NCI-H2227 (cell line): ENCODE measurements around the gene MDFIC.

Source experiments
- DNase-seq: peaks from one replicate; lab custom pipeline; 2025; ENCODE audit not compliant: unreplicated experiment; lab: John Stamatoyannopoulos, UW

The MDFIC gene

DNA sequence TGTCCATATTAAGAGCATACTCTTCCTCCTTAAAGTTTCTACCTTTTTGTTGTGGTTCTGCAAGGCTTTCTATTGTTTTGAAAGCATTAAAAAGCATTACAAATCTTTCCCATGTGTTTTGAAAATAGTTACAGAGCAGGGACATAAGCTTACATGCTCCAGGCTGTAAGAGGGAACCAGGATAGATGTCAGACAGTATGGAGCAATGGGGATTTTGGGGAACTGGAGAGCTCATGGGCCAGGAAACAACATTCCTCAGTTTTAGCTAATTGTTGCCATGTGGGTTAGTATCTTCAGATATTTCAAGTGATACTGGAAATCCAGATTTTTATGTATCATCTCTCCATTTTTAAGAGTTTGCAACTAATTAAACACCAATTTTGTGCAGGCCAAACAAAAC, 3.5 kb downstream of the MDFIC start:
- DNase-seq = no peak

DNA sequence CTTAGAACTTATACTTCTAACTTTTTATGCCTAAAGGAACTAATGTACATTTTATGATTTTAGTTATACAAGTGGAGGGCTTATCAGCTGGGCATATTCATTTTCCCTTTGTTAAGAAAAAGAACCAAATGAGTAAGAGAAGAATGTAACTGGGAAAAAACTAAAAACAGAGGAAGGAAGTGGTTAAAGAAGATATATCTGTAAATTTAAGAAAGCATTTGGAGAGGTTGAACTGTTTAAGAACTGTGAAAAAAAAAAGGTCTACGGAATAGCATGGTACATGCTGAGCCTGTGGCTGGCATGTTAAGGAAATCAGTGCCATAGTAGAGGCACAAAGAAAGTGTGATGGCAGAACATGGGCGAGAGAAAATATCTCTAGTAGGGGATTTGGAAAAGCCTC, 6.2 kb downstream of the MDFIC start:
- no peak for DNase-seq

DNA sequence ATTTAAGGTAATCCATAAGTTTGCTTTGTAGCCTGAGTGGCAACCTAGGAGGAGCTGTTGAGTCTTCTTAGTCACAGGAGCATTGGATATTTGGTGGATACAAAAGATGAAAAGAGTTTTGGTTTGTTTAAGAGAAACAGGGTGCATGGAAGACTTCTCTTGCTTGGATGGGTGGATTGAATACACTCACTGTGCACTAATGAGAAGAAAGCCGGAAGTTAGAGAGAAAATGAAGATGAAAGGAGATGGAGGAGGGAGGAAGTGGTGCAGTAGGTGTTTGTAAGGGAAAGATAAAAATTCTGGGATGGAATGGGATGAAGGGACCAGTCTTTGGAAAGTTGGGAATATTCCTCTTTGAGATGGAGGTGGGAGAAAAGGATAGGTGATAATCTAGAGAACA, 7.7 kb downstream of the MDFIC start:
- DNase-seq = no peak

DNA sequence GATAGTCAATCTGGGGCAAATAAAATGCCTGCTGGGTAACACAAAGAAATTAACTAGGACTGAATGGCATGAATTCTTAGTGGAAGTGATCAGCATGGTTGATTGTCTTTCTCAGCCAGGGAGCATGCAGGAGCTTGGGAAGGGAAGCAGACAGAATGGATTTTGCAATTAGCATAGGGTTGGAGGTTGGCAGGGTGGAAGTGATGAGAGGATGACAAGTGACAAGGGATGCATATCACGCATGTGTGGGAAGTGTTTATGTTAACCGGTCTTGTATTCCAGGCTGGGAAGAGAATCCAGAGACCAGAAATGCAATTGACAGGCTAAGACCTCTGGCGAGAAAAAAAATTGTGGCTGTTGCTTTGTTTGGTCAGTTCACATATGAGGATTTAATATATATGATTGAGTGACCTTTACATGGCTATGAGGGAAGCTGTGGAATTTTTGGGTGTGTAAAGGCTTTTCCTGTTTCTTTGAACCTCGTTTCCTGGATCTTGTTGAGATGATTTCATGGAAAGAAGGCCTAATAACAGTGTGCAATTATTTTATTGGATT, 8.3 kb downstream of the MDFIC start:
- DNase-seq = no peak

DNA sequence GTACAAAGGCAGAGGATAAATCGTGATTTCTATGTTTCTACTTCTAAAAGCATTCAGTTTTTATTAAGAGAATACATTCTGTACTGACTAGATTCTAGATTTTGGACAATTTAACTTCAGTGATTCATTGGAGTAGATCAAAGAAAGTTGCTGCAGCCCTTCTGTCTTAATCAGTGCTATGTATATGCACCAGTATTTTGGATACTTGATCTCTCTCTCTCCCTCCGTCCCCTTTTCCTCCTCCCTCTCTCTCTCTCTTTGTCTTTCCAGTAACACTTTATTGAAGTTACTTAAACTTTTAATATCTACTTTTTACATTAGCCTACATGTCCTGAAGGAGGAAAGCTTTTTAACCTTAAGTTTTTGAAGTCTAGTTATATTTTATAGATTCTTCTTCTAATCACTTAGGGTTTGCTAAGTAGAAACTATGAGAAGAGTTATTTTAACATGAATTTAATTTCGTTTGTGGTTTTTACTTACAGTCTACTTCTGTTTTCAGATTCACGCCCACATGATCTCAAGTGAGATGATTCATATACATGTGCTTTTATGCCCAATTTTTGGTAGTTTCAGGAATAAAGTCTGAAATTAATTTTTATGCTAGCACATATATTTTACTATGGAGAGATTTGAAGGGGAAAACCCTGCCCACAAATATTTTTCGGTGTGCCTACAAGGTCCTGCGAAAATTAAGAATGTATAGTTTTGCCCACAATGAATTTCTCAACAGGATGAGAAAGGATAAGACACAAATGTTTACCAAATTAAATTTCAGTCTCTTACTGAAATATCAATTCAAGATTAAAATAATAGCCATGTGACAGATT, 9.1 kb downstream of the MDFIC start:
- no peak for DNase-seq

DNA sequence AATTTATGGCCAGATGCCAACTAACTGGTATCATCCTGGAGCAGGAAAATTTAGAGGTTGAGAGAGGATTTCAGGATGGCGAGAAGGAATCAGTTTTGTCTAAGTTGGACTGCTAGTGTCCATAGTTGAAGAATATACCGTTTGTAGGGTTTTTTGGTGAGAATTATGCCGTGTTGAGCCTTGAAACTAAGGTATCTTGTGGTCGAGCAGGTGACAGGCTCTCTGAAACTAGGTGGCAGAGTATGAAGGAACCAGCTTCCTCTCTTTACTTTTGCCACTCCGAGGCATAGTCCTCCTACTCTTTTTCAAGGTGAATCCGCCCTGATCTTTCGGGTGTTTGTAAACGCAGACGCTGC, 9.7 kb downstream of the MDFIC start:
- no peak for DNase-seq

DNA sequence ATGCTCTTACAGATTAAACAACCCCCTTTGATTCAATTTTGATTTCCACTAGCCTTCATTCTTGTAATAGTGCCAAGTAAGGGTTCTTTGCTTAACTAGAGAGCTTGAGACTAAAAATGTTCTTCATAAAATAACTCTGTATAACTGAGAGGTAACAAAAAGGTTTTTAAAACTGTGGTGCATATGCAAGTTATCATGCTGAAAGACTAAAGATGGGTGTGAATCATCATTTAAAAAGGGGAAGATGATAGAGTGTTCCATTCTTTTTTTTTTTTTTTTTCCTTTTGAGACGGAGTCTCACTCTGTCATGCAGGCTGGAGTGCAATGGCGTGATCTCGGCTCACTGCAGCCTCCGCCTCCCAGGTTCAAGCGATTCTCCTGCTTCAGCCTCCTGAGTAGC, 11.1 kb downstream of the MDFIC start:
- DNase-seq = no peak

DNA sequence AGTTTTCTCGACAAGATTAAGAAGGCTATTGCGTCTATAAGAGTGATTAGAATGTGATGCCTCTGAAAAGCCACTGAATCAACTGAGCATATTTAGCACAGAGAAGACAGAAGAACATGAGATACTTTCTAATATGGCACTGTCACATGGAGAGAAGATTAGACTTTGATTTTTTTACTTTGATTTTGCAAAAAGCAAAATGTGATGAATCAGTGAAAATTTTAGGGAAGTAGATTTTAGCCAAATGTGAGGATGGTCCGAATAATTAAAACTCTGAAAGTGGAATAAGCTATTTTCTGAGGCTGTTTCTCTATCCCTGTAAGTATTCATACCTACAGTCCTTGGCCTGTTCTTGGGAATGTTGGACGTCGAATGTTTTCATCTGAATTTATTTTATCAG, 11.8 kb downstream of the MDFIC start:
- DNase-seq = no peak

DNA sequence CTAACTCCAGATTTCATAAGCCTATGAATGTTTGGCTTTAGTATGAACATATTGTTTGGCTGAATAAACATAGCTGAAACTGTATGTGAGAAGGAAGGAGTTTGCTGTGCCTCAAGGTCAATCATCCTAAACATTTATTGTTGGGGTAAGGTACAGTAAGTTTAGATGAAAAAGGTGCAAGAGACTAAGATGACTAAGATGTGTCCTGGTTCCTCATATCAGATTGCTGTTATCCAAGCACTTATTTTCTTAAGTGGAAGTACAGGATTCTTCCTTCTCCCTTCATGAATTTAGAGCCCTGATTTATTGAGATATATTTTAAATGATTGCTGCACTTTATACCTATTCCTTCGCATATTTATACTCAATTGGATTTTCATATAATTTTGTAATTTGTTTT, 12.2 kb downstream of the MDFIC start:
- DNase-seq = no peak

DNA sequence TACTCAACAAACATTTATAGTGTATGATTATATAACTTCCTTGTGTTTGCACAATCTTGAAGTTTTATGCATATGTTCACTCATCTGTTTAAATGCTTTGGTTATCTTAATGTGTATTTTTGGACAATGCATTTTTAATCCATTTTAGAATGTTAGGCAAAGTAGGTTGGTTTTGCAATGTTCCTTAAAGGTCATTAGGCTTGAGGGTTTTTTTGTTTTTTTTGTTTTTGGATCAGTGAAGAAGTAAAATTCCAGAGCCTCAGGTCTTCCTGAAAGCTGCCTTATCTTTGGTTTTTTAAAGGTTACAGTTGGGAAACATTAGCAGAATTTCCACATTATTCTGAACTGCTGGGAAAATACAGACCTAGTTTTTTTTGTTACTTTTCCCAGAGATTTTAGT, 12.8 kb downstream of the MDFIC start:
- DNase-seq = no peak

DNA sequence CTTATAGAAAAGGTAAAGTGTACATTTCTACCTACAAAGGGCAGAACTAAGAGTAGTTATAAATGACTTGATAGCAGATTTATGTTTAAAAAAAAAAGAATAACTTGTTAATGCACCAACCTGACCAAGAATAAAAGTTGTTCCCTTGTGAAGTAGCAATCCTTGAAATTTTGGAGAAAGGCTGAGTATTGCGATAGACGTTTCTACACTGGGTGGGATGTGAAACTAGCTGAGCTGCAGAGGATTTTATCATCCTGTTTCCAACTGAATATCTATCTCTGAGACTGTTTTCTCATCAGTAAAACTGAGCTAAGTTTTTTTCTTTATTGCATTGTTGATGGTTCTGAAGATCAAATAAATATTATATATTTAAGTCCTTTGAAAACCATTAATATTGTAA, 14.6 kb downstream of the MDFIC start:
- no peak for DNase-seq

DNA sequence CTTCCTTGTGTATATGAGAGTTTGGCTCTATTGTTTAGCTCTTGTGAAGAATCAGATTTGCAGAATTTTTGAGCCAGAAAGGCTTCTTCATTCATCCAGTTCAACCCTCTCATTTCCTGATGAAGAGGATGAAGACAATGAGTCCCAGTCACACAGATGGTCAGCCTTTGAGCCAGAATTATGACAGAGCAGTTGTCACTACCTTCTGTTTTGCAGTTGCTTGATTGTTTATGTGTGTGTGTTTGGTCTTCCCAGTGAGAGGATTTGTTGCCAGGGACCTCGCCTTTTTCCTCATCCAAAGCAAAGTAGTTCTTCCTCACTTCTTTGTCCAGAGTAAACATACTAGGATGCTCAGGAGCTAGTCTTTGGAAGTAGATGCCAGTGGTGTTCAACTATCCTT, 15.6 kb downstream of the MDFIC start:
- no peak for DNase-seq

DNA sequence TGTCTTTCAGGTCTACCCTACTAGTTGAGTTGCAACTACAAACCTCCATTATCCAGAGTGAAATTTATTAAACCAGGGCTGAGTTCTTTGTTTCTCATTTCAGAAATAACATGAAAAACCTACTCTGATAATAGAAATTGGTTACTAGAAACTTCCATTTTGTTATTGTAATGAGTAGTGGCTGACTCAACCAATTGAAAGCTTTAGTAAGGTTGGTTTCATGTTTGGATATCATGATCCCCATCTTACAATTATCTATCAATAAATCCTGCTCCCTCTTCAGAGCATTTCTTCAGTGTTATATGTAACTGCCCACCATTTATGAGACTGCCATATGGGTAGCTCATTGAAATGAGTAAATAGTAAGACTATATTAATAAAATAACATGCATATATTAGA, 16.9 kb downstream of the MDFIC start:
- no peak for DNase-seq

DNA sequence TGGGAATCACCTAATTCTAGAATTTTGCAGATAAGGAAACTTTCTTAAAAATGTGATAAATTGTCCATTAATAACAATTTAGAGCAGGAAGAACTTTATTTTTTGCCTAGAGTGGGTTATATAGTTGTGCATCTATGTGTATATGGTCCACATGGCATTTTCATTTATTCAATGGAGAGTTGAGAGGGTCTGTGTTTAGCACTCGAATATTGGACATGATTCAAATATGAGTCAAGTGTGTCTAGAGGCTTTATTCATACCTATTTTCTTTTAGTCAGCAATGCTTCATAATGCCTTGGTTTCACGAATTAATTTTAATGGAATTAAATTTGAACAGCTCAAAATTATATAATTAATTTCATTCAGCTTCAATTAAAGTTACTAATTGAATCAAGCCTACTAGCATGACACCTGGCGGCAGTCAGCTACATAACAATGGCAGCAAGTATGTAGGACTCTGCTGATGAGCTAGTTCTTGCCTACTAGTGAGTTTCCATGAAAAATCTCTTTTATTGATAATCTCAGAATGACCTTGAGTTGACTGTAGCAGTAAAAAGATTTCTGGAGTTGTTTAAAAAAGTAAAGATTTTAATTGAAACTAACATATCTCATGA, 17.7 kb downstream of the MDFIC start:
- no peak for DNase-seq

DNA sequence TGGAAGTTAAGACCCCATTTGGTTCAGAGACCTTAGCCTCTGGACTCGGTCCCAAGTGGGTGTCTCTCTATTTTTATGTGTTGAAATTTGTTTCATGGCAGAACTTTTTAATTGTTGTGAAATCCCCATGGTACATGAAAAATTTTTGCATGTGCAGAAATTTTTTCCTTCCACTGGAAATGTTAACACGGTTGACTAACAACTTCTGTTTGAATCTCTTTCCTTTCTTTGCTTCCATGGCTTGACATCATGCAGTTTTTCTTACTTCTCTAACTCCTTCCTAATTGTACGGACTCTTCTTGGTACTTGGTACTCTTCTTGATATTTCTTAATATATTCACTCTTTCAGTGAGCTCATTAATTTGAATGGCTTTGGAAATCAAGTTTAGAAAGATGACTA, 18.3 kb downstream of the MDFIC start:
- no peak for DNase-seq

DNA sequence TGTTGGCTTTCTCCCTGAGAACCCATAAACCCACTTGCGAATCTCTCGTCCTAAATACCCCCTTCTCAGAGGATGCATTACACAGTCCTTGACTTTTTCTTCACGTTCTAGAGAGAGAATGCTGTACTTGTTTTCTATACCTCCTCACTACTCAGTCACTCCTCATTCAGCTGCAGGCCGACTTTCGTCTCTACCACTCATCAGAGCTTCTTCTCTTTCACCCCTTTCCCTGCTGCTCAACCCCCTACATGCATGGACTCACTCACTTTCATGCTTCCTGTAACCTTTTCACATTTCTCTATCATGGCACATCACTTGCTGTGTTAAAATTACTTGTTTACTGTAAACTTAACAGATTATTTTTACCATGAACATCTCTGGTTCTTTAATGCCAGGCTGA, 19.8 kb downstream of the MDFIC start:
- no peak for DNase-seq

DNA sequence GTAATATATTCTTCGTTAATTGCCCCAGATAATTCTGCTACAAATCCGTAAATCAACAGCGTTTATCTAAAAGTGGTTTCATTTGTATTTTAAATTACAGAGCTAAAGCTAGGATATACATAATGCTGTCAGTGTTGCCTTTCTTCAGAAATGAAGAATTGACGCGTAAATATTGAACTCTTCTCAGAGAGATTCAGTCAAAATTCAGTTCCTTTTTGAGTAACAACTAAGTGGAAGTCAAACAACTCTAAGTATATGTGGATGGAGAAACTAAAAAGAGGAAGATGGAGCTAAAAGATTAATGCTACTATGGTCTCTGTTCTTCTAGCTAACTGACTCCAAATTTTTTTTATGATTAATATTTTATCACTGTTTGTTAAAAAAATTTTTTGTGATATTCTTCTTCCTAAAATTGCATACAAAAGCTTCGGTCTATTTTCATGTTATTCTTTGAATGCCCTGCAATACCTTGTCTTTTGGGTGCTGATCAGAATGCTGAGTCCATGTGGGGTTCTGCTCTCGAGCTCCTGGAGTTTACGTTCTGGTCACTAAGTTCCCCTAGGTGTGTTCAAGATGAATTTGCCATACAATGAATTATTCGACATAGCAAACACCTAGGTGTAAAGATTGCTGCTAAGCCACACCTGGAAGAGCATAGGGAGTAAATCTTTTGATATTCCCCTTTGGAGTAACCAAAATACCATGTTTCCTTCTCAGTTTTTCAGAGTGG, 20.7 kb downstream of the MDFIC start:
- no peak for DNase-seq

DNA sequence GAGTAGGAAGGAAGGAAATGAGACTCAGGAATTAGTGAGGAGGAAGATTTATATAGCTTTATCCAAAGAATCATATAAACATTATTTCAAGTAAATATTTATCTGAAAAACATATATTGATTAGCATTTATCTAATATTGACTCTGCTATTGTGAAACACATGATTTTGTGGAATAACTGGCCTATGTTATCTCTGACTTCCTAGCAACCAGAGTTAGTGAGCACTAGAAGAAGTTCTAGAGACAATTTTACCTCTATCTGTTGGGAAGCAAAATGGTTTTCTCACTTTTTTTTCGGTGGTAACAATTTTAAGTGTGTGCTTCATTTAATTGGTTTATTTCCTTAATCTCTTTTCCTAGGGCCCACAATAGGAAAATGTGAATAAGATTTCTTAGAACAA, 21.6 kb downstream of the MDFIC start:
- no peak for DNase-seq

DNA sequence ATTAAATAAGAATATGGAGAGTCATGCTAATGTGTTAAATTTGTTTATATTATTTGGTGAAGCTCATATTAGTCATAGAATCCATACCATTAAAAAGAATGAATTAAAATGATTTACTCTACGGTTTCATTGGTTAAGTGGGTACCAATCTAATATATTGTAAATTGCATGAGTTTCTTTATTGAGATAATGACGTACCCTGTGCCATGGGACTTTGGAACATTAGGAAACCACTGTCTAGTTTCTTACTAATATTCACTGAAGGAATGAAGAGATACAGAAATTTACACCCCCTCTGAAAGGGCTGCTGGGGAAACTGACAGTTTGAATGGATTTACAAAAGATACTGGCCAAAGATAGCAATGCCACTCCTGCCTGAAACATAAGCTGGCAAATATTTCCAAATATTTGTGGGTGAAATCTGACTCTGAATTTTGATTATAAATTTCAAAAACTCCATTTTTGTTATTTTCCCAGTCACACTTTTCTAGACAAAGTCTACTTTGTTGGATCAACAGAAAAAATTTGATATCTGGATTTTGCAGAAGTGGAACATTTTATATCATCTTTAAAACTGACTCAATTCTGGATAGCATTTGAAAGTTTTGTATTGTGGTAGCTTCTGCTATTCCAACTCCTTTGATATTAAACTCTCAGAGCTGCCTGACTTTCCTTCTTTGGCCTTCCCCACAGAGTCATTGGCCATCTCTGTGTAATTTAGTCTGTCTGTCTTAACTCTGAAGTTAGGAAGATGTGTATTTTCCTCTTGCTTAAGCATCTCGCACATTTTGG, 22.3 kb downstream of the MDFIC start:
- no peak for DNase-seq

DNA sequence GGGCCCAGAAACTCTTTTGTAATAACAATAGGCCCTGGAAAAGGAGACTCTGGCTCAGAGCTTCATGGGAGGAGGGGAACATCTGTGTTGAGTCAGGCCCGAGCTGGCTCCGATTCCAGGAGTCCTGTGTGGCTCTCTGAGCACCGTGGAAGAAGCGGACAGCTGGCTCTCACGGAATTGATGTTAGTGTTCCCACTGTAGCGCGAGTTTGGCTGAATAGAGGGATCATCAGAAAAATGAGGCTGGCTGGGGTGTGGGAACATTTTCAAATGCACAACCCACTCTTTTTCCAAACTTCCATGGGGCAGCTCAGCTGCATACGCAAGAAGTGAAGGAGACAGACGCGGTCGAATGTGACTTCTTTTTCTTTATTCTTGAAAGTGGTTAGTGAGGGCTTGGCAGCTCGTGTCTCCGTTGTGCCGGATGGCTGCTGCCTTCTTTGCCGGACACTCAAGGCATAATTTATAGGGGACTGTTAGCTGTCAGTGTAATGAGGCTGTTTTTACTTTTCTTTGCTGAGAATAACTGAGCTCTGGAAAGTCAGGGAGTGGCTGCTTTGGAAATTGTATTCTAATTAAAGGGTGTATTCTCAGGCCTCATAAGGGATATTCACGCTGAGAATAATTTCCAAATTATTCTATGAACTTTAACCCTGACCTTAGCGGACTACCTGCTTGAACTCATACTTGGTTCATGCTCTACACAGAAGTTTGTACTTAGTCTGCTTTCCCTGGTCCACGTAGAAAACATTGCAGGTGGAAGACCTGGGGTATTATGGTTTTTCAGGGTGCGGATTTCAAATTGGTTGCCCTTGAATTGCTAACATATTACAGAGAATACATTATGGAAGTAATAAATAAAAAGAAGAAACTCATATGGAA, 23.1 kb downstream of the MDFIC start:
- no peak for DNase-seq
